Testis (tissue), 3 donors: ENCODE data around the gene WIF1. TPM values are rescaled to one million over a fixed set of nuclear protein-coding genes. Genes with fewer than 3 reads are reported as not detected.

Source experiments
- DNase-seq: peaks from one replicate; pipeline ENCODE4 v3.0.0-alpha.2; 2019
- H3K27ac ChIP-seq, 2 donors: fragments of 200-600 bp; sonication (generic); one replicate each; pipeline ENCODE4 v1.5.1; 2019
- H3K27me3 ChIP-seq: fragments of 200-600 bp; sonication (generic); one replicate; pipeline ENCODE4 v1.5.1; 2019
- H3K36me3 ChIP-seq: fragments of 200-600 bp; sonication (generic); one replicate; pipeline ENCODE4 v1.5.1; 2017; ENCODE audit warnings: low read depth; ENCODE audit errors: missing control alignments
- H3K4me1 ChIP-seq: fragments of 200-600 bp; sonication (generic); one replicate; pipeline ENCODE4 v1.5.1; 2019
- H3K4me3 ChIP-seq, 2 donors: fragments of 200-600 bp; sonication (generic); one replicate each; pipeline ENCODE4 v1.5.1; 2017 to 2019
- H3K9me3 ChIP-seq: fragments of 200-600 bp; sonication (generic); one replicate; pipeline ENCODE4 v1.5.1; 2017
- POLR2A ChIP-seq: fragments of 450-650 bp; IDR thresholded peaks from one replicate; pipeline ENCODE4 v1.6.1; 2017; ENCODE audit warnings: antibody characterized with exemption, mild to moderate bottlenecking, moderate library complexity
- WGBS, 2 donors: methylation state at CpG; one replicate each; pipeline ENCODE4 v1.1.5; 2018; 5-methylcytosine and 5-hydroxymethylcytosine counted together
- intact Hi-C: fragments of 100-400 bp; cut with DNase I; formaldehyde crosslinking; loops from one replicate; pipeline ENCODE4 v1.15.1; 2023; ENCODE audit warnings: low total_unique reads
- polyA plus RNA-seq: library from polyadenylated mRNA; stranded (reverse); fragments of 350-450 nt; fragmentation: Illumina TruSeq; extraction: RNeasy Lipid Tissue Mini Kit (QIAGEN cat#74804); gene quantifications from one replicate; pipeline ENCODE4 v1.2.3, GENCODE V29; 2014; ENCODE audit warnings: low read depth, low replicate concordance; ENCODE audit not compliant: insufficient read depth
- total RNA-seq, 2 donors: library from RNA; depleted of rRNA; stranded (reverse); fragments of >200 nt; gene quantifications; one replicate each; pipeline ENCODE4 v1.2.3, GENCODE V29; 2016
- TF ChIP-seq, protein P1 (sequence below), 3 experiments: fragments of 450-650 bp in 2 of 3; fragments of 200-600 bp in 1 of 3; sonication (generic) in 1 of 3; IDR thresholded peaks; one replicate each; pipeline ENCODE4 v1.5.1; 2016 to 2019; ENCODE audit warnings: antibody characterized with exemption in 3 of 3, mild to moderate bottlenecking in 2 of 3, moderate library complexity in 1 of 3

WIF1 gene
- total and polyA plus RNA-seq, 3 donors from 2014 or later: 0.87 to 4.5 (median 3.1) TPM

DNA sequence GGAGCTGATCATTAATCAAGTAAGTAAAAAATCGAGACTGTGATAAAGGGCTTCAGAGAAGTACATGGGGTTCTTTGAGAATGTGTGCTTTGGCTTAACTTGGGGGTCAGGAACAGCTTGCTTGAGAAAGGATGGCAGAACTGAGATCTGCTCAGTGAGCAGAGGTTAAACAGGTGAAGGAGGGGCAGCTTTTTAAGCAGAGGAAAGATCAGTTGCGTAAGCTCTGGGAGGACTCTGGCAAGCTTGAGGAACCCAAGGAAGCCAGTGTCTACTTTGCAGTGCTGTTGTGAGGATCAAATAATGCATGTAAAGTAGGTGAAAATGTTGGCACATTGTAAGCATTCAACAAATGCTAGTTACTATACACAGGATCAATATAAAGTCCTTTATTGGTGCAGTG is 30.6 kb downstream of the WIF1 start:
- H3K4me1 ChIP-seq: no peaks in the 10 kb centered on the region
- intact Hi-C loops: no loop called here
- no peaks in the 10 kb centered on the region for H3K36me3 ChIP-seq
- no peak overlapping the region for H3K4me3 ChIP-seq
- DNase-seq: no peak
- no peak overlapping the region for H3K27ac ChIP-seq
- no peaks in the 10 kb centered on the region for H3K27me3 ChIP-seq
- H3K9me3 ChIP-seq: no peaks in the 10 kb centered on the region
- WGBS, 2 donors: 84 to 86% methylated on average over 2 of the region's 2 CpGs
- TF ChIP-seq POLR2A: no peak
- TF ChIP-seq, protein P1, sequence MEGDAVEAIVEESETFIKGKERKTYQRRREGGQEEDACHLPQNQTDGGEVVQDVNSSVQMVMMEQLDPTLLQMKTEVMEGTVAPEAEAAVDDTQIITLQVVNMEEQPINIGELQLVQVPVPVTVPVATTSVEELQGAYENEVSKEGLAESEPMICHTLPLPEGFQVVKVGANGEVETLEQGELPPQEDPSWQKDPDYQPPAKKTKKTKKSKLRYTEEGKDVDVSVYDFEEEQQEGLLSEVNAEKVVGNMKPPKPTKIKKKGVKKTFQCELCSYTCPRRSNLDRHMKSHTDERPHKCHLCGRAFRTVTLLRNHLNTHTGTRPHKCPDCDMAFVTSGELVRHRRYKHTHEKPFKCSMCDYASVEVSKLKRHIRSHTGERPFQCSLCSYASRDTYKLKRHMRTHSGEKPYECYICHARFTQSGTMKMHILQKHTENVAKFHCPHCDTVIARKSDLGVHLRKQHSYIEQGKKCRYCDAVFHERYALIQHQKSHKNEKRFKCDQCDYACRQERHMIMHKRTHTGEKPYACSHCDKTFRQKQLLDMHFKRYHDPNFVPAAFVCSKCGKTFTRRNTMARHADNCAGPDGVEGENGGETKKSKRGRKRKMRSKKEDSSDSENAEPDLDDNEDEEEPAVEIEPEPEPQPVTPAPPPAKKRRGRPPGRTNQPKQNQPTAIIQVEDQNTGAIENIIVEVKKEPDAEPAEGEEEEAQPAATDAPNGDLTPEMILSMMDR (IDR thresholded peaks at IDR 0.05): no peak

DNA sequence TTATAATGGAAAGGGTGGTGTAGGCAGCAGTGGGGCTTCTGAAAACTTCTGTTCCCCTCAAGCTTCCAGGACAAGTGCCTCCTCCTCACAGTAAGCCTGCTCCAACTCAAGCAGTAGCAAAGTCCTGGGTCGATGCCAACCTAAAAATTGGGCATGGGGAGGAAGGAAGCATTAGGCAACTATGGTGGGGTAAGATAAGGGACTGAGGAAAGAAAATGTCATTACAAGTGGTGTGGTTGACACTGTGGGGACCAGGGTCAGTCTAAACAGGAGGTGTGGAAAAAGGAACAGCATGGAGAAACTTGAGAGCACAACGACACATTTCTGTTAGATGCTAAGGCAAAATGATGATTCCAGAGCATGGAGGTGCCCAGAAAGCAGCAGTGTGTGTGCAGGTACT is 34.9 kb downstream of the WIF1 start:
- no peak for DNase-seq
- Histone ChIP-seq H3K36me3 (no peaks in the 10 kb centered on the region), H3K4me3 (no peak overlapping the region), H3K27ac (no peak overlapping the region), H3K9me3 (no peaks in the 10 kb centered on the region), H3K4me1 (no peaks in the 10 kb centered on the region), H3K27me3 (no peaks in the 10 kb centered on the region)
- intact Hi-C loops: no loop called here
- TF ChIP-seq, protein P1 (IDR thresholded peaks at IDR 0.05): no peak
- no peak for TF ChIP-seq POLR2A
- 76 to 88% methylated on average over 2 of the region's 2 CpGs for WGBS, 2 donors

DNA sequence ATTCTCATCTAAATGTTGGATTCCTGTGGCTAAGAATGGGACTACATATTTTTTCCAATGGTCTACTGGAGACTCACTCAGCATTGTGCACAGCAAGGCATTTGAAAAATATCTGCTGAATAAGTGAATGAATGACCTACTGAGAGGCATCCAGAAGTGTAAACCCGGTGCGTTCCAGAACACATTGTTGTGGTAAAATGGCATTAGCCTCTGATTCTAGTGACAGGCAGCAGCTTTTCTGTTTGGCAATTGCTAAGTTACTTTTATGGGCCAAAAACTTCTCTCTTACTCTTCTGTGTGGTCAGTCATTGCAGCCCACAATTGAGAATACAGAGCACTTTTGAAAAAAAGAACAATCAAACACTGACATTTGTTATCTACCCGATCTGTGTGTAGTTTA is 36.5 kb downstream of the WIF1 start:
- TF ChIP-seq, protein P1 (IDR thresholded peaks at IDR 0.05): no peak
- no peak for TF ChIP-seq POLR2A
- no peaks in the 10 kb centered on the region for H3K27me3 ChIP-seq
- intact Hi-C loops: no loop called here
- H3K4me1 ChIP-seq: no peaks in the 10 kb centered on the region
- no peaks in the 10 kb centered on the region for H3K9me3 ChIP-seq
- no peaks in the 10 kb centered on the region for H3K36me3 ChIP-seq
- no peak for DNase-seq
- no peak overlapping the region for H3K4me3 ChIP-seq
- H3K27ac ChIP-seq: no peak overlapping the region
- 83 to 91% methylated on average over 3 of the region's 3 CpGs for WGBS, 2 donors

DNA sequence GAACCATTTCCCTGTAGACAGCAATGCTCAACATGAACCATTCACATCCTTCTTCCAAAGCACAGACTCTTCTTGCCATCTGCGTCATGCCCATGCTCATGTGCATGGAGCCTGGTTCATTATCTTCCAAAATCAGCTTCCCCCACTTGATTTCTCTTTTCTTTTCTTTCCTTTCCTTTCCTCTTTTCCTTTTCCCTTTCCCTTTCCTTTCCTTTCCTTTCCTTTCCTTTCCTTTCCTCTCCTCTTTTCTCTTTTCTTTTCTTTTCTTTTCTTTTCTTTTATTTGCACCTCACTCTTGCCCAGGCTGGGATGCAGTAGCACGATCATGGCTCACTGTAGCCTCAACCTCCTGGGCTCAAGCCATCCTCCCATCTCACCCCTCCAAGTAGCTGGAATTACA is 37.5 kb downstream of the WIF1 start:
- Histone ChIP-seq H3K27me3 (no peaks in the 10 kb centered on the region), H3K4me3 (no peak overlapping the region), H3K36me3 (no peaks in the 10 kb centered on the region), H3K27ac (no peak overlapping the region), H3K9me3 (no peaks in the 10 kb centered on the region), H3K4me1 (no peaks in the 10 kb centered on the region)
- no peak for DNase-seq
- TF ChIP-seq, protein P1 (IDR thresholded peaks at IDR 0.05): no peak
- no peak for TF ChIP-seq POLR2A
- intact Hi-C loops: no loop called here
- 87 to 95% methylated on average over 2 of the region's 2 CpGs for WGBS, 2 donors

DNA sequence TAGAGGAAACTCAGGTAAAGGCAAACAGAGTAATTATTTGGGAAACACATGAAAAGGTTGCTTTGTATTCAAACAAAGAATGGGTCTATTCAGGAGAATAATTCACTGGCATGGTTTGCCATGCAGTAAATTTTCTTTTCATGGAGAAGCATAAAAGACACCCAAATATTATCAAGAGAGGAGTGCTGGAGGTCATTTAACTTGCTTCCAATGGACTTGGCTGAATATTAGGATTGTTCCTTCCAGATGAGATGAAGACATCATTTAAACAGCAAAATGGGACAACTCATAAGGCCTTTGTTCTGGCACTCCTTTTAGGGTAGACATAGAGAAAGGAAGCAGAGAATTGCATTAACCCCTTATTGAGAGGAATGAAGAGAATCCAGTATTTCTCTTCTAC is 38.7 kb downstream of the WIF1 start:
- H3K36me3 ChIP-seq: no peaks in the 10 kb centered on the region

More for the DNA sequence above, 38.7 kb downstream of the WIF1 start:
- Histone ChIP-seq H3K9me3 (no peaks in the 10 kb centered on the region), H3K27ac (no peak overlapping the region), H3K4me3 (no peak overlapping the region), H3K27me3 (no peaks in the 10 kb centered on the region), H3K4me1 (no peaks in the 10 kb centered on the region)
- intact Hi-C loops: no loop called here
- no peak for TF ChIP-seq POLR2A
- TF ChIP-seq, protein P1 (IDR thresholded peaks at IDR 0.05): no peak
- no peak for DNase-seq
